Cardiac fibroblast (primary cell): Measurements from ENCODE around the gene DCST1.

ENCODE experiments used
- DNase-seq, 2 donors: peaks; one replicate each; pipeline versions ENCODE4 v3.0.0 to v3.0.0-alpha.2; 2010; ENCODE audit warnings: low read depth in 2 of 2
- H3K4me3 ChIP-seq, 2 donors: replicated peaks in 1 of 2; 1 replicate in 1 of 2; 2 replicates in 1 of 2; pipeline ENCODE4 v1.5.1; 2011; ENCODE audit warnings: low read depth in 2 of 2, low read length in 2 of 2, mild to moderate bottlenecking in 2 of 2, moderate library complexity in 1 of 2
- TF ChIP-seq, protein P1 (sequence below): IDR thresholded peaks from one replicate; pipeline ENCODE4 v1.5.1; 2011; ENCODE audit warnings: low read depth, mild to moderate bottlenecking, low read length, inconsistent platforms

Gene DCST1

DNA sequence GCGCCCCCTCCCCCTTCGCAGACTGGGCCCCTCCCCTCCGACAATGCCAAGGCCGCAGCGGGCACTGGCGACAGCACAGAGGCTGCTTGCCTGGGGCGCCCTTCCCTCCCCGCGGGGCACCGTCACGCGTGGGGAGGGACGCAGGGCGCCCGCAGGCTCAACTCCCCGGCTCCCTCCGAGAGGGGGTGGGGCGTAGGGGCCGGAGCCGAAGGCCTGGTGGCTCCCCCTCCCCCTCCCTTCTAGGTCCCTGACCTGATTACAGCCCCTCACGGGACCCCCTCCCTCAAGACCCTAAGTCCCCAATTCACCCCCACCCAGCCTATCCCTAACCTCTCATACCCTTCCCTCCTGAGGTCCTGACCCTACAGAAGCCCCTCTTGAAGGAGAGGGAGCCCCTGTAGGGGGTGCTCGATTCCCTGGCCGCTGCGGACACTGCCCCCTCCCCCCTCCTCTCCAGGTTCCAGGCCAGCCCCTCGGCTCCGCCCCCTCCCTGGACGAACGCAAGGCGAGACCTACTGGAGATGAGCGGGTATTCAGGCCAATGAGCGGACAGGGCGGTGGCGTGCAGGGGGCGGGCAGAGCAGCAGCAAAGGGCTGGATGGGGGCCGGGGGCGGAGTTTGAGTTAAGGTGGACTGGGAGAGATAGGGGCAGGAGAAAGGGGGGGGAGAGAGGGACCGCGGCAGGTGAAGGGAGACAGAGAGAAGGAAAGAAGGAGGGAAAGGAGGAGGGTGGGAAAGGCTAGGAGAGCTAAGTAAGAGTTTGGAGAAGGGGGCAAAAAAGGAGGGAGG, 31.8 kb upstream of the DCST1 start:
- TF ChIP-seq, protein P1, sequence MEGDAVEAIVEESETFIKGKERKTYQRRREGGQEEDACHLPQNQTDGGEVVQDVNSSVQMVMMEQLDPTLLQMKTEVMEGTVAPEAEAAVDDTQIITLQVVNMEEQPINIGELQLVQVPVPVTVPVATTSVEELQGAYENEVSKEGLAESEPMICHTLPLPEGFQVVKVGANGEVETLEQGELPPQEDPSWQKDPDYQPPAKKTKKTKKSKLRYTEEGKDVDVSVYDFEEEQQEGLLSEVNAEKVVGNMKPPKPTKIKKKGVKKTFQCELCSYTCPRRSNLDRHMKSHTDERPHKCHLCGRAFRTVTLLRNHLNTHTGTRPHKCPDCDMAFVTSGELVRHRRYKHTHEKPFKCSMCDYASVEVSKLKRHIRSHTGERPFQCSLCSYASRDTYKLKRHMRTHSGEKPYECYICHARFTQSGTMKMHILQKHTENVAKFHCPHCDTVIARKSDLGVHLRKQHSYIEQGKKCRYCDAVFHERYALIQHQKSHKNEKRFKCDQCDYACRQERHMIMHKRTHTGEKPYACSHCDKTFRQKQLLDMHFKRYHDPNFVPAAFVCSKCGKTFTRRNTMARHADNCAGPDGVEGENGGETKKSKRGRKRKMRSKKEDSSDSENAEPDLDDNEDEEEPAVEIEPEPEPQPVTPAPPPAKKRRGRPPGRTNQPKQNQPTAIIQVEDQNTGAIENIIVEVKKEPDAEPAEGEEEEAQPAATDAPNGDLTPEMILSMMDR: peak; percentile 38
- H3K4me3 ChIP-seq: peak overlapping the region; percentile 68 to 88
- DNase-seq: peak; percentile 99

DNA sequence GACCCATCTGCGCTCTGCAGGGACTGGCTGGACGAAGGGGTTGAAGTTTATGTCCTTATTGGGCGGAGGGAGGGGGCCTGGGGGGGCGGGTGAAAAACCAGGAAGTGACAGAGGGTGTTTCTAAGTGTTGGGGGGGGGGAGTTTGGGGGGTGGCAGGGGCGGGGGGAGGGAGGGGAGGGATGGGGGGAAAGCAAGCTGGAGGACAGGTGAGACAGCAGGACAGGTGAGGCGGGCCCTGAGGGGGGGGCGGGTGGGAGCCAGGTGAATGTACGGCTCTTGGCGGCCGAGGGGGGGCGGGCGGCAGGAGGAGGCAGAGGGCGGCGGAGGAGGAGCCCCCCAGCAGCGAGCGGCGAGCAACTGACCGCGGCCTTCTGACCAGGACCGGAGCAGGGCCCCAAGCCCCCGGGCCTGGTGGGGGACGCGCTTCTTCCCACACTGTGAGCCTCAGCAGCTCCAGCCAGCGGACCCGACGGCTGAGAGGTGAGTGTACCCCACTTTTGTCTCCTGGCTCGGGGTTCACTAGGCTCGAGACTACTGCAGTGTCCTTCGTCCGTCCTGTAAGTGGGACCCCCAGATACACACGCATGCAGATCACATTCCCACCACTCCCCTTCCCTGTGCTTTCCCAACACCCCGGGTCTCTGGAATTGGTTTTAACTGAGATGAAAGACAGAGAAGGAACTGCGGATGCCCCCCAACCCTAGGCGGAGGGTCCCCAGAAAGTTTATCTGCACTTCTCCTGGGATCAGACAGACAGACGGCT, 31.0 kb upstream of the DCST1 start, which contains the start of gene ZBTB7B:
Gene ZBTB7B, plus strand, starts transcription at position 339 of the 763 bp plus-strand sequence. CDS start 11,859 bp downstream, outside the sequence.
- peak; percentile 29 to 36 for DNase-seq
- TF ChIP-seq, protein P1: no peak
- H3K4me3 ChIP-seq: peak within 1 kb of the TSS; percentile 85 to 88

DNA sequence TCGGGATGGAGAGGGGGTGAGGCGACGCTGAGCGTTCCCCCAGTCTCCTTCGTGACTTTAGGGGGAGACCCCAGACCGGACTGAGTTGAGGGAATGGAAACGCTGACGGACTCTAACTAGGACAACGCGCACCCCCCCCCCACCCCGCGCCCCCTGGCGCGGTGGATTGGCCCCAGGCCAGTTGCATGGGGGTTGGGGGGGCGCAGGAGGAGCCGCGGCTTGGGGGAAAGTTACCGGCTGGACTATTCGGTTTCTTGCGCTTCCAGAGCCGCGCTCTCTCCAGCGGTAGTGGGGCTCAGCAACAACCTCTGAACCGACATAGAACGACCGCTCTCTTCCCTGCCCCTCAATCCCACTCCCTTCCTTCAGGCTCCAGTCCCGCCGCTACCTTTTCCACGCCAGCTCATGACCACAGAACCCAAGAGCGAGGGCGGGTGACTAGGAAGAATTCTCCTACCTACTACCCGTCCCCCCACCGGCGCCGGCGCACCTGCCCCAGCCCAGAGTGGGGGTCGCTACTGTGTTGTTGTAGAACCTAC, 30.3 kb upstream of the DCST1 start:
- H3K4me3 ChIP-seq: peak overlapping the region; percentile 85 to 88
- TF ChIP-seq, protein P1: no peak
- peak in 1 of 2 donors; percentile 30 for DNase-seq

DNA sequence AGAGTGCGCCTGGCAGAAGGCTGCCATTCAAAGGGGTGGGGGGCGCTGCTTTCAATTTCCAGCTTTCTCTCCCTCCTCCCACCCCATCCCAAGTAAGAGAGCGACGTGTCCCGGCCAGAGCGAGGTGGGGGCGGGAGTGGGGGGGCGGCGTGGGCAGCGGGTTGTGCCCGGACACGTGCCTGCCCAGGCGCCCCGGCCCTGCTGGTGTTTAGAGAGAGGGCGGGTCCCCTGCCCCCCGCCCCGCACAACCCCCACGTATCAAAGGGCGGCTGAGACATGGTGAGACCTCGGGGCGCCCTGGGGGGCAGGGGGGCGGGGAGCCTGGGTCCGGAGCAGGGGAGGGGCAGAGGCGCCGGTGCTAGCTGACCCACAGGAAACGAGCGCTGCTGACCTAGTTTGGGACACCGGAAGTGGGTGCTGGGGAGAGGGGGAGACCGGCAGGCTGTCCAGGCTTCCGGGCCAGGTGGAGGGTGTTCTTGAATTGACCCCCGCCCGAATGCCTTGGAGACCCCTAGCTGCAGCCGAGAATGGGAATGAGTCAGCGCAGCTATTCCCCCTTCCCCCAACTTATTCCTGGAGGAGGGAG, 29.8 kb upstream of the DCST1 start:
- TF ChIP-seq, protein P1: no peak
- peak; percentile 37 to 51 for DNase-seq
- peak overlapping the region; percentile 85 to 88 for H3K4me3 ChIP-seq

DNA sequence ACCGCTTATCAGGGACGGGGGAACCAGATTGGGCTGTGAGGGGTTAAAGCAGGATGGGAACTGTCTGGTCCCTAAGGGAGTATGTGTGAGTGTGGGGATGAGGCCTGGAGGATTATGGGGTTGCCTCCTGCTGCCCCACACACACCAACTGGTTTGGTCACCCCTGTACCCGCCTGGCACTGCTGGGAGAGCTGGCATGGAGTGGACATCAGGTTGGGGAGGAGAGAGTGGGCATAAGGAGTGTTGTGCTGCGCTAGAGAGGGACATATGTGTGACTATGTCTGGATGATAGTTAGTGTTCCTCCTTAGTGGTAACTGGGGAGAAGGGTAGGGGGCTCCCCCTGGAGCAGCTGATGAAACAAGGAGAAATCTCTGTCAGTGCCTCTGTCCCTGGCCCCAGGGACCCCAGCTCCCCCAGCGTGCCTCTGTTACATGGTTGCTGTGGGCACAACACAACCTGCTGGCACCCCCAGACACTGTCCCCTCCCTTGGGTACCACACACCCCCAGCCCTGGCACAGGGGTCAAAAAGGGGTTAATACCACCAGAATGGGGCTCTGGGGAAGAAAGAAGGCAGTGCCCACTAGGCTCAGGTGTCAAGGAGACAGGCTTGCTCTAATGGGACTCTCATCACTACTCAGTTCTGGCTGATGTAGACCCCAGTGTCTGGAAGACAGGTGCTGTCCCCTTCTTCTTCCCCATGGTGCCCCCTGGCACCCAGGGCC, 29.1 kb upstream of the DCST1 start:
- H3K4me3 ChIP-seq: peak overlapping the region; percentile 85 to 88
- DNase-seq: no peak
- TF ChIP-seq, protein P1: no peak
